HUDEP-2 (cell line): ENCODE results near the gene ANKRD40CL.
"Not testable (repeated sequence)": the region's sequence is repeated elsewhere in the genome, so short reads cannot be mapped to it uniquely, and the experiment has no call there.

Experiments
- DNase-seq, 76 experiments: peaks; one replicate each; lab custom pipeline; 2025; ENCODE audit not compliant: unreplicated experiment in 76 of 76; lab: John Stamatoyannopoulos, UW

ANKRD40CL gene

GRCh38 chr17:50763716-50764475, 3.4 kb downstream of the ANKRD40CL start:
- no peak for DNase-seq

GRCh38 chr17:50762177-50762576, 5.1 kb downstream of the ANKRD40CL start:
- DNase-seq, result no peak

GRCh38 chr17:50758989-50759544, 8.3 kb downstream of the ANKRD40CL start:
- no peak for DNase-seq

- no peak for DNase-seq
Observed at GRCh38 chr17:50758524-50758923, 8.8 kb downstream of the ANKRD40CL start.

GRCh38 chr17:50754521-50754920, 12.8 kb downstream of the ANKRD40CL start:
- no peak for DNase-seq

GRCh38 chr17:50749245-50749644, 18.1 kb downstream of the ANKRD40CL start:
- no peak for DNase-seq

- no peak for DNase-seq
Observed at GRCh38 chr17:50745631-50746030, 21.7 kb downstream of the ANKRD40CL start.

GRCh38 chr17:50739098-50739497, 28.2 kb downstream of the ANKRD40CL start:
- DNase-seq, result no peak

GRCh38 chr17:50737118-50737698, 30.1 kb downstream of the ANKRD40CL start:
- DNase-seq, result no peak

GRCh38 chr17:50735287-50735686, 32.0 kb downstream of the ANKRD40CL start:
- DNase-seq, result no peak

- peak in 10 of 76 experiments; percentile 1 to 35 (median 18) for DNase-seq
Observed at GRCh38 chr17:50731575-50732460, 35.5 kb downstream of the ANKRD40CL start.

- no peak for DNase-seq
Observed at GRCh38 chr17:50728881-50729765, 38.2 kb downstream of the ANKRD40CL start.

- no peak for DNase-seq
Observed at GRCh38 chr17:50728112-50728429, 39.2 kb downstream of the ANKRD40CL start.

GRCh38 chr17:50725769-50726655, 41.3 kb downstream of the ANKRD40CL start:
- no peak for DNase-seq

GRCh38 chr17:50724622-50725021, 42.7 kb downstream of the ANKRD40CL start:
- DNase-seq, result not testable (repeated sequence)

GRCh38 chr17:50722746-50723145, 44.6 kb downstream of the ANKRD40CL start:
- no peak for DNase-seq

- peak in 23 of 76 experiments; percentile 8 to 53 (median 28) for DNase-seq
Observed at GRCh38 chr17:50721194-50722010, 45.9 kb downstream of the ANKRD40CL start.
